ENCODE measurements around the gene RFX4.

DNA sequence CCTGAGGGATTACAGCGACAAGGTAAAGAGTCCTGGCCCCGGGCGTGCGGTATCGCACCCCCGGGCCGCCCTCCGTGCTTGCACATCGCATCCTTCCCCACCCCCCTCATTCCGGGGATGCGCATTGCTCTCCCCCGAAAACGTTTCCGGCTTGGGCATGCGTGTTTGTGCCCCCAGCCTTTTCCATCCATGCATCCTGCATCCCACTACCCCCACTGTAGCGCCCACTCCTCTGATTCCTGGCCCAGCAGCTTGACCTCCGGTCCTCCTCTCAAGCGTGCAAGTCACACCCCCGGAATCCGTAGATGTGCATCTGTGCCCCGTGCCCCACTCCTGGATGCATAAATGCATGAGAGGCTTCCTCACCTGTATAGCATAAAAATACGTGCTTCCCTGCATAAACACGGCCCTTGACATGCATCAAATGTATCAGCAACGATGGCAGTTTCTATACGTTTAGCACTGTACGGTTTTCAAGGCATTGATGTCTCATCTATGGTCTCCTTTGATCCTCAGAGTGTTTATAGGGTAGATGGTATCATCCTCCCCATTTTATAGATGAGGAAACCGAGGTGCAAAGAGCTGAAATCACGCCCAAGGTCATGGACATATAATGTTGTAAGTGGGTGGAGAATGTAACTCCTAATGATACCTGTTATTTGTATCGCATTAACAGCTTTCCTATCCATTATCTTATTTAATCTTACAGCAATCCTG lies 192.2 kb downstream of the RFX4 start:
- no peak for TF ChIP-seq CTCF (IDR thresholded peaks at IDR 0.05)
- TF ChIP-seq EP300 (IDR thresholded peaks at IDR 0.05) = no peak
